SK-N-SH treated with all-trans-retinoic acid at 6 μM for 48 hours (cell line): ENCODE data around the gene BPIFB2.

ENCODE experiments used
- ATAC-seq: fragments of 200-7000 bp; cut with Tn5 transposase; 3 replicates; pipeline ENCODE4 v1.9.1; 2020; ENCODE audit warnings: mild to moderate bottlenecking, moderate library complexity
- ARNTL ChIP-seq: fragments of 450-650 bp; formaldehyde crosslinking; IDR thresholded peaks from 2 replicates; pipeline ENCODE4 v1.5.0; 2020; ENCODE audit warnings: low read depth, mild to moderate bottlenecking, moderate library complexity, borderline replicate concordance
- BACH2 ChIP-seq: fragments of 250-450 bp; sonication (Bioruptor Pico); IDR thresholded peaks from 2 replicates; pipeline ENCODE4 v1.9.0; 2021; ENCODE audit warnings: mild to moderate bottlenecking, borderline replicate concordance
- CSDC2 ChIP-seq: fragments of 250-450 bp; sonication (Bioruptor Pico); IDR thresholded peaks from 2 replicates; pipeline ENCODE4 v1.5.0; 2020; ENCODE audit warnings: mild to moderate bottlenecking, moderate library complexity
- ESRRG ChIP-seq: fragments of 250-450 bp; sonication (Bioruptor Pico); IDR thresholded peaks from 2 replicates; pipeline ENCODE4 v1.6.1; 2021; ENCODE audit warnings: mild to moderate bottlenecking
- GLIS3 ChIP-seq: fragments of 250-450 bp; sonication (Bioruptor Pico); IDR thresholded peaks from 2 replicates; pipeline ENCODE4 v1.5.0; 2020; ENCODE audit warnings: mild to moderate bottlenecking, moderate library complexity
- ISL1 ChIP-seq: fragments of 250-450 bp; sonication (Bioruptor Pico); IDR thresholded peaks from 2 replicates; pipeline ENCODE4 v2.1.2; 2022; ENCODE audit warnings: mild to moderate bottlenecking, moderate library complexity
- OSR1 ChIP-seq: fragments of 250-450 bp; sonication (Bioruptor Pico); IDR thresholded peaks from 2 replicates; pipeline ENCODE4 v1.8.0; 2022; ENCODE audit warnings: moderate library complexity, mild to moderate bottlenecking, inconsistent platforms
- PPARA ChIP-seq: fragments of 250-450 bp; sonication (Bioruptor Pico); IDR thresholded peaks from 2 replicates; pipeline ENCODE4 v1.5.0; 2020; ENCODE audit warnings: mild to moderate bottlenecking, borderline replicate concordance
- RARB ChIP-seq: fragments of 250-450 bp; sonication (Bioruptor Pico); IDR thresholded peaks from 2 replicates; pipeline ENCODE4 v1.8.0; 2021; ENCODE audit warnings: mild to moderate bottlenecking, moderate library complexity
- SNAI2 ChIP-seq: fragments of 250-450 bp; sonication (Bioruptor Pico); IDR thresholded peaks from 2 replicates; pipeline ENCODE4 v1.5.0; 2020; ENCODE audit warnings: mild to moderate bottlenecking, moderate library complexity
- TCF4 ChIP-seq: fragments of 250-450 bp; sonication (Bioruptor Pico); IDR thresholded peaks from 2 replicates; pipeline ENCODE4 v1.8.0; 2021; ENCODE audit warnings: mild to moderate bottlenecking, moderate library complexity, borderline replicate concordance
- TOX ChIP-seq: fragments of 250-450 bp; sonication (Bioruptor Pico); IDR thresholded peaks from 2 replicates; pipeline ENCODE4 v1.8.0; 2021; ENCODE audit warnings: mild to moderate bottlenecking, moderate library complexity, borderline replicate concordance
- TSHZ2 ChIP-seq: fragments of 250-450 bp; sonication (Bioruptor Pico); IDR thresholded peaks from 2 replicates; pipeline ENCODE4 v1.5.0; 2020; ENCODE audit warnings: mild to moderate bottlenecking, moderate library complexity
- ZC3H10 ChIP-seq: fragments of 250-450 bp; sonication (Bioruptor Pico); IDR thresholded peaks from 2 replicates; pipeline ENCODE4 v1.5.1; 2021; ENCODE audit warnings: mild to moderate bottlenecking, moderate library complexity
- ZFP3 ChIP-seq: fragments of 250-450 bp; sonication (Bioruptor Pico); IDR thresholded peaks from 2 replicates; pipeline ENCODE4 v1.5.0; 2020; ENCODE audit warnings: mild to moderate bottlenecking, moderate library complexity
- ZFP30 ChIP-seq: fragments of 450-650 bp; formaldehyde crosslinking; IDR thresholded peaks from 2 replicates; pipeline ENCODE4 v1.5.0; 2022; ENCODE audit warnings: mild to moderate bottlenecking, moderate library complexity
- ZNF70 ChIP-seq: fragments of 450-650 bp; formaldehyde crosslinking; IDR thresholded peaks from 2 replicates; pipeline ENCODE4 v1.5.0; 2020; ENCODE audit warnings: mild to moderate bottlenecking, moderate library complexity
- ZNF8 ChIP-seq: fragments of 450-650 bp; formaldehyde crosslinking; IDR thresholded peaks from 2 replicates; pipeline ENCODE4 v1.5.0; 2020; ENCODE audit warnings: mild to moderate bottlenecking, moderate library complexity
- TF ChIP-seq, protein P1 (sequence below): fragments of 250-450 bp; sonication (Bioruptor Pico); IDR thresholded peaks from 2 replicates; pipeline ENCODE4 v1.8.0; 2021; ENCODE audit warnings: low read depth, mild to moderate bottlenecking, moderate library complexity, borderline replicate concordance
- TF ChIP-seq, protein P2 (sequence below): fragments of 250-450 bp; sonication (Bioruptor Pico); IDR thresholded peaks from 2 replicates; pipeline ENCODE4 v1.5.1; 2021; ENCODE audit warnings: mild to moderate bottlenecking, moderate library complexity

The BPIFB2 gene

DNA sequence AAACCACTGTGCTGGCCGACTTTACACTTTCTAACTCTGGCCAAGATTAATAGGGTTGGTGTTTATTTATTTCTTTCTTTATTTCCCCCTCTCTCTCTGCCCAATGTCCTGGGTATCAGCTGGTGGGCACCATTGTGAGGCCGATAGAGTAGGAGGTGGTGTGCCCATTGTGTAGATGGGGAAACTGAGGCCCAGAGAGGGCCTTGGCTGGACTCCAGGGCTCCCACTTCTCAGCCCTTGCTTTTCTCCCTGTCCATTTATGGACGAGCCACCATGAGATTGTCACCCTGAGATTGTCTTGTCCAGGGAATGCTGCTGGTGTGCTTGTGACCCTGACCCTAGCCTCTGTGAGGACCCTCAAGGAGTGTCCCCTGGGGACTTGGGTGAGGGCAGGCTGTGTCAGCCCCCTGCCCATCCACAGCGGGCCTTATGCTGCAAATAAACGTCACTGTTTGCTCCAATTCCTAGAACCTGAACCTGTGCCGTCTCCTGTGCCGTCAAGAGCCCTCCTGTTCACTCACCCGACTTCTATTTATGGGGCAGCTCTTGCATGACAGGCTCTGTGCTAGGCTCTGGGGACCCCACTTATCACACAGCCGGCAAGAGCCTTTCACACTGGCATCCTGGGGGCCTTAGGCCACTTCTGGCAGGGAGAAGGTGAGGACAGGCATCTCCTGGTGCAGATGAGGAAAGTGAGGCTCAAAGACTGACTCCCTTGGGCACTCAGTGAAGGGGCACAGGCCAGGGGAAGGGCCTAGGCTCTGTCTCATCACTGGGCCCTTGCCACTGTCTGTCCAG is 28.1 kb upstream of the BPIFB2 start:
- no peak for TF ChIP-seq ZFP30 (CRISPR knock-in tag)
- TF ChIP-seq SNAI2: no peak
- TF ChIP-seq GLIS3 (CRISPR knock-in tag): no peak
- TF ChIP-seq ZNF70 (CRISPR knock-in tag): no peak
- TF ChIP-seq TOX (CRISPR knock-in tag): no peak
- TF ChIP-seq CSDC2 (CRISPR knock-in tag): no peak
- no peak for TF ChIP-seq ZC3H10 (CRISPR knock-in tag)
- TF ChIP-seq ZNF8 (CRISPR knock-in tag): no peak
- ATAC-seq: no peak

- ATAC-seq: no peak
- TF ChIP-seq, protein P1, sequence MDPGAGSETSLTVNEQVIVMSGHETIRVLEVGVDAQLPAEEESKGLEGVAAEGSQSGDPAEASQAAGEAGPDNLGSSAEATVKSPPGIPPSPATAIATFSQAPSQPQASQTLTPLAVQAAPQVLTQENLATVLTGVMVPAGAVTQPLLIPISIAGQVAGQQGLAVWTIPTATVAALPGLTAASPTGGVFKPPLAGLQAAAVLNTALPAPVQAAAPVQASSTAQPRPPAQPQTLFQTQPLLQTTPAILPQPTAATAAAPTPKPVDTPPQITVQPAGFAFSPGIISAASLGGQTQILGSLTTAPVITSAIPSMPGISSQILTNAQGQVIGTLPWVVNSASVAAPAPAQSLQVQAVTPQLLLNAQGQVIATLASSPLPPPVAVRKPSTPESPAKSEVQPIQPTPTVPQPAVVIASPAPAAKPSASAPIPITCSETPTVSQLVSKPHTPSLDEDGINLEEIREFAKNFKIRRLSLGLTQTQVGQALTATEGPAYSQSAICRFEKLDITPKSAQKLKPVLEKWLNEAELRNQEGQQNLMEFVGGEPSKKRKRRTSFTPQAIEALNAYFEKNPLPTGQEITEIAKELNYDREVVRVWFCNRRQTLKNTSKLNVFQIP (CRISPR knock-in tag): no peak
- TF ChIP-seq BACH2 (CRISPR knock-in tag) (no peak), TOX (CRISPR knock-in tag) (no peak), TCF4 (no peak)
Observed at GRCh38 chr20:32980131-32980941, 27.2 kb upstream of the BPIFB2 start.

GRCh38 chr20:32980990-32981389 is 26.5 kb upstream of the BPIFB2 start:
- no peak for ATAC-seq

More at GRCh38 chr20:32980990-32981389, 26.5 kb upstream of the BPIFB2 start:
- TF ChIP-seq ZC3H10 (CRISPR knock-in tag): no peak
- TF ChIP-seq ISL1 (CRISPR knock-in tag): no peak
- TF ChIP-seq ZFP3: no peak
- TF ChIP-seq ZNF70 (CRISPR knock-in tag): no peak
- TF ChIP-seq RARB: no peak
- TF ChIP-seq TCF4: no peak
- TF ChIP-seq ZFP30 (CRISPR knock-in tag): no peak
- no peak for TF ChIP-seq TSHZ2
- TF ChIP-seq, protein P2, sequence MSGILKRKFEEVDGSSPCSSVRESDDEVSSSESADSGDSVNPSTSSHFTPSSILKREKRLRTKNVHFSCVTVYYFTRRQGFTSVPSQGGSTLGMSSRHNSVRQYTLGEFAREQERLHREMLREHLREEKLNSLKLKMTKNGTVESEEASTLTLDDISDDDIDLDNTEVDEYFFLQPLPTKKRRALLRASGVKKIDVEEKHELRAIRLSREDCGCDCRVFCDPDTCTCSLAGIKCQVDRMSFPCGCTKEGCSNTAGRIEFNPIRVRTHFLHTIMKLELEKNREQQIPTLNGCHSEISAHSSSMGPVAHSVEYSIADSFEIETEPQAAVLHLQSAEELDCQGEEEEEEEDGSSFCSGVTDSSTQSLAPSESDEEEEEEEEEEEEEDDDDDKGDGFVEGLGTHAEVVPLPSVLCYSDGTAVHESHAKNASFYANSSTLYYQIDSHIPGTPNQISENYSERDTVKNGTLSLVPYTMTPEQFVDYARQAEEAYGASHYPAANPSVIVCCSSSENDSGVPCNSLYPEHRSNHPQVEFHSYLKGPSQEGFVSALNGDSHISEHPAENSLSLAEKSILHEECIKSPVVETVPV: no peak
- TF ChIP-seq OSR1 (CRISPR knock-in tag): no peak
- no peak for TF ChIP-seq ARNTL (CRISPR knock-in tag)
- no peak for TF ChIP-seq SNAI2
- no peak for TF ChIP-seq BACH2 (CRISPR knock-in tag)
- TF ChIP-seq ESRRG (CRISPR knock-in tag): no peak
- TF ChIP-seq TOX (CRISPR knock-in tag): no peak
- TF ChIP-seq PPARA (CRISPR knock-in tag): no peak
- TF ChIP-seq GLIS3 (CRISPR knock-in tag): no peak
